GM12878 (cell line): ENCODE results near the gene MCOLN3. TPM values are rescaled to one million over a fixed set of nuclear protein-coding genes. Genes with fewer than 3 reads are reported as not detected.
A peak's percentile ranks its signal among the peaks of the same experiment; 100 is the strongest.

Source experiments
- ATAC-seq: fragments of 200-7000 bp; cut with Tn5 transposase; 3 replicates; pipeline ENCODE4 v1.9.1; 2020; ENCODE audit warnings: mild to moderate bottlenecking, moderate library complexity
- BruUV-seq: library from RNA; stranded (reverse); fragments of 400-500 nt; replicated peaks from 2 replicates; lab custom pipeline; 2021; lab: Mats Ljungman, UMichigan
- CTCF ChIA-PET: fragments of 300-600 bp; sonication (Branson Sonifier 250); formaldehyde crosslinking; extraction: SDS; loops from one replicate; lab custom pipeline; 2021; ENCODE audit warnings: inconsistent platforms; lab: Yijun Ruan, JAX
- POLR2A ChIA-PET: fragments of 350-600 bp; formaldehyde crosslinking; extraction: SDS; loops from one replicate; lab custom pipeline; 2021; ENCODE audit warnings: inconsistent platforms; lab: Charles Lee
- RAD21 ChIA-PET: fragments of 300-600 bp; sonication (Branson Sonifier 250); formaldehyde crosslinking; loops from one replicate; lab custom pipeline; 2023; ENCODE audit warnings: antibody characterized with exemption; ENCODE audit not compliant: unreplicated experiment; lab: Charles Lee
- SMC1A ChIA-PET: fragments of 300-600 bp; sonication (Branson Sonifier 250); formaldehyde crosslinking; loops from one replicate; lab custom pipeline; 2023; ENCODE audit not compliant: unreplicated experiment, uncharacterized antibody; lab: Charles Lee
- DNase-seq: peaks from one replicate; pipeline ENCODE4 v3.0.0-alpha.2; 2011; ENCODE audit warnings: low read depth, low spot score
- FAIRE-seq: peaks from 3 replicates; lab custom pipeline; 2011; peaks lifted over from hg19 to GRCh38; lab: Jason Lieb, UNC
- H2AFZ ChIP-seq: 2 replicates; pipeline ENCODE4 v1.6.0; 2011; ENCODE audit warnings: low read depth, low read length, control low read depth; ENCODE audit not compliant: control insufficient read depth
- H3K27ac ChIP-seq: 2 replicates; pipeline ENCODE4 v1.5.1; 2011; ENCODE audit warnings: control low read depth; ENCODE audit not compliant: control insufficient read depth, insufficient read depth
- H3K27me3 ChIP-seq, 2 experiments: replicated peaks in 1 of 2; 2 replicates each; pipeline versions ENCODE4 v1.6.0 to v1.6.1; 2011; ENCODE audit warnings: low read length in 1 of 2; ENCODE audit not compliant: control insufficient read depth in 2 of 2, insufficient read depth in 2 of 2
- H3K36me3 ChIP-seq, 2 experiments: 2 replicates each; pipeline ENCODE4 v1.5.1; 2011; ENCODE audit warnings: low read length in 1 of 2; ENCODE audit not compliant: control insufficient read depth in 2 of 2, insufficient read depth in 2 of 2
- H3K4me1 ChIP-seq: 2 replicates; pipeline ENCODE4 v1.6.1; 2011; ENCODE audit warnings: mild to moderate bottlenecking, low read length, moderate library complexity, mixed read lengths; ENCODE audit not compliant: control insufficient read depth, insufficient read depth
- H3K4me2 ChIP-seq: 2 replicates; pipeline ENCODE4 v1.6.0; 2011; ENCODE audit warnings: control low read depth; ENCODE audit not compliant: control insufficient read depth, insufficient read depth
- H3K4me3 ChIP-seq: fragments of 200-600 bp; sonication (generic); 2 replicates; pipeline ENCODE4 v1.5.1; 2016
- H3K79me2 ChIP-seq: 2 replicates; pipeline ENCODE4 v1.6.0; 2011; ENCODE audit warnings: low read length; ENCODE audit not compliant: control insufficient read depth, insufficient read depth
- H3K9ac ChIP-seq: 2 replicates; pipeline ENCODE4 v1.8.0; 2011; ENCODE audit warnings: low read length, control low read depth, mixed read lengths; ENCODE audit not compliant: control insufficient read depth, insufficient read depth
- H3K9me3 ChIP-seq: replicated peaks from 3 replicates; pipeline ENCODE4 v1.5.1; 2011; ENCODE audit warnings: mild to moderate bottlenecking, low read length; ENCODE audit not compliant: control insufficient read depth, insufficient read depth
- H4K20me1 ChIP-seq: 2 replicates; pipeline ENCODE4 v1.6.0; 2011; ENCODE audit not compliant: control insufficient read depth, insufficient read depth
- BCL11A ChIP-seq: IDR thresholded peaks from 2 replicates; pipeline ENCODE4 v1.6.1; 2011; ENCODE audit warnings: low read depth, low read length
- BMI1 ChIP-seq: fragments of 450-650 bp; IDR thresholded peaks from 2 replicates; pipeline ENCODE4 v1.6.1; 2016; ENCODE audit warnings: mild to moderate bottlenecking, moderate library complexity, borderline replicate concordance
- CBX5 ChIP-seq: sonication (generic); IDR thresholded peaks from 2 replicates; pipeline ENCODE4 v1.6.1; 2016; ENCODE audit warnings: low read depth, moderate library complexity, mild to moderate bottlenecking, inconsistent platforms
- DPF2 ChIP-seq: fragments of 450-650 bp; IDR thresholded peaks from 2 replicates; pipeline ENCODE4 v1.6.1; 2017; ENCODE audit warnings: mild to moderate bottlenecking
- EGR1 ChIP-seq, 2 experiments: IDR thresholded peaks; 1 replicate in 1 of 2; 2 replicates in 1 of 2; pipeline ENCODE4 v1.6.1; 2011 to 2012; ENCODE audit warnings: low read depth in 2 of 2, low read length in 2 of 2, borderline replicate concordance in 1 of 2, mild to moderate bottlenecking in 1 of 2, moderate library complexity in 1 of 2
- EP300 ChIP-seq, 2 experiments: fragments of 150-350 bp in 1 of 2; IDR thresholded peaks; 2 replicates each; pipeline ENCODE4 v1.6.1; 2011 to 2012; ENCODE audit warnings: low read depth in 2 of 2, low read length in 2 of 2, borderline replicate concordance in 1 of 2, improper control_type of control experiment in 1 of 2, inconsistent platforms in 1 of 2; ENCODE audit not compliant: control insufficient read depth in 1 of 2
- KLF5 ChIP-seq: fragments of 450-650 bp; IDR thresholded peaks from 2 replicates; pipeline ENCODE4 v1.6.1; 2014; ENCODE audit warnings: mild to moderate bottlenecking; ENCODE audit not compliant: partially characterized antibody
- LARP7 ChIP-seq: fragments of 450-650 bp; IDR thresholded peaks from 2 replicates; pipeline ENCODE4 v1.6.1; 2017; ENCODE audit warnings: mild to moderate bottlenecking
- MYB ChIP-seq: fragments of 150-350 bp; IDR thresholded peaks from 2 replicates; pipeline ENCODE4 v1.6.1; 2014; ENCODE audit warnings: mild to moderate bottlenecking, low read depth, low read length, borderline replicate concordance
- NFIC ChIP-seq: IDR thresholded peaks from 2 replicates; pipeline ENCODE4 v1.6.1; 2012; ENCODE audit warnings: low read depth, mild to moderate bottlenecking, inconsistent platforms, low read length, moderate library complexity
- NR2C1 ChIP-seq: fragments of 450-650 bp; IDR thresholded peaks from 2 replicates; pipeline ENCODE4 v1.6.1; 2017; ENCODE audit warnings: antibody characterized with exemption, mild to moderate bottlenecking, moderate library complexity
- NR2F1 ChIP-seq: fragments of 450-650 bp; conservative IDR thresholded peaks from 2 replicates; pipeline ENCODE4 v1.6.1; 2017; ENCODE audit warnings: mild to moderate bottlenecking
- RUNX3 ChIP-seq: IDR thresholded peaks from 2 replicates; pipeline ENCODE4 v1.6.1; 2012; ENCODE audit warnings: low read length, inconsistent platforms
- SIX5 ChIP-seq: IDR thresholded peaks from 2 replicates; pipeline ENCODE4 v1.6.1; 2011; ENCODE audit warnings: mild to moderate bottlenecking, low read depth, low read length, moderate library complexity; ENCODE audit not compliant: severe bottlenecking
- TAF1 ChIP-seq: IDR thresholded peaks from 2 replicates; pipeline ENCODE4 v1.6.1; 2011; ENCODE audit warnings: mild to moderate bottlenecking, low read depth, low read length, borderline replicate concordance
- TBL1XR1 ChIP-seq: IDR thresholded peaks from 2 replicates; pipeline ENCODE4 v1.6.1; 2012; ENCODE audit warnings: low read depth, low read length, improper control_type of control experiment
- ZNF207 ChIP-seq: fragments of 450-650 bp; IDR thresholded peaks from 2 replicates; pipeline ENCODE4 v1.6.1; 2014; ENCODE audit warnings: antibody characterized with exemption, mild to moderate bottlenecking, borderline replicate concordance
- ZNF24 ChIP-seq: fragments of 450-650 bp; IDR thresholded peaks from 2 replicates; pipeline ENCODE4 v1.6.1; 2017; ENCODE audit warnings: antibody characterized with exemption, mild to moderate bottlenecking
- WGBS: methylation state at CpG from one replicate; pipeline ENCODE4 v1.1.6; 2016; ENCODE audit warnings: low lambda C conversion rate; ENCODE audit not compliant: insufficient replicate concordance, insufficient coverage; ENCODE audit errors: missing lambda C conversion rate; 5-methylcytosine and 5-hydroxymethylcytosine counted together
- in situ Hi-C: fragments of 300-500 bp; cut with MboI; formaldehyde crosslinking; loops from 9 replicates; pipeline ENCODE4 v1.14.3; 2018; ENCODE audit warnings: mixed read lengths
- intact Hi-C: fragments of 100-400 bp; cut with micrococcal nuclease; formaldehyde crosslinking; loops from one replicate; pipeline ENCODE4 v1.14.2; 2022; ENCODE audit not compliant: unreplicated experiment
- polyA plus RNA-seq, 11 experiments: library from polyadenylated mRNA; depleted of rRNA in 4 of 11; unstranded in 6 of 11; stranded (reverse) in 5 of 11; fragments of >200 nt; fragmentation: Nextera tagmentation in 4 of 11; fragmentation: Illumina TruSeq in 1 of 11; extraction: Ambion mirVana in 4 of 11; extraction: Trizol in 1 of 11; gene quantifications; 1 replicate in 1 of 11; 2 replicates in 10 of 11; pipeline versions ENCODE4 v1.2.1 to v1.2.3, GENCODE V29; 2011 to 2016; ENCODE audit warnings: inconsistent platforms in 2 of 11, missing spikeins in 2 of 11, low read depth in 1 of 11
- total RNA-seq, 4 experiments: library from RNA; depleted of rRNA in 3 of 4; stranded (reverse); fragments of >200 nt in 3 of 4; fragmentation: Illumina TruSeq in 1 of 4; extraction: Trizol in 1 of 4; gene quantifications; 2 replicates each; pipeline versions ENCODE4 v1.2.1 to v1.2.3, GENCODE V29; 2013 to 2021
- TF ChIP-seq, protein P1 (sequence below): fragments of 450-650 bp; IDR thresholded peaks from 2 replicates; pipeline ENCODE4 v1.6.1; 2017; ENCODE audit warnings: mild to moderate bottlenecking, moderate library complexity
- TF ChIP-seq, protein P2 (sequence below): fragments of 450-650 bp; IDR thresholded peaks from 2 replicates; pipeline ENCODE4 v1.6.1; 2016; ENCODE audit warnings: mild to moderate bottlenecking

MCOLN3 gene
- total and polyA plus RNA-seq, 10 of the 15 experiments (the other 5 are each of a cell fraction or from before 2014, with no cell fraction given), result 0.48 to 7.4 (median 3.8) TPM

DNA sequence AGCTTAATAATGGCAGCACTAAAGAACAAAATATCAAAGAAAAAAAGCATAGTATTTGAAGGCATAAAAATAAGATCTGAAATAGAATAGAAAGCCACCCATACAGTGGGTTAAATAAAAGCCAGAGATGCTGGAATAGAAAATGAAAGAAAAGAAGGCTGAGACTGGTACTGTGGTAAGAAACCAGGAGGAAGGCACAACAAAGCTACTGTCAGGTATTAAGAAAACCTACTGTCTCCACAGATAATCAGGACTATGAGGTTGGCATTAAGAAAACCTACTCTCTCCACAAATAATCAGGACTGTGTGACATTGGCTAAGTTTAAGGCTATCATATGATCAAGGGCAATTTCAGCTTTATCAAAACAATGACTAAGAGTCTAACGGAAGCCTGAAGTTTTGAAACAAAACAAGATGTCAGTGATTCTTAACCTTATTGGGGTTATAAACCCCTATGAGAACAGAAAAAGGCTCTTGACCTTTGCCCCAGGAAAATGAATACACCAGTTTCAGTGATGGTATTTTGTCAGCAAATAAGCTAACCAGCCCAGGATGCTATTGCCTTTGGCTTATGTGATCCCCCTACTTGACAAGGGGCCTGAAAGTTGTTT is 75.8 kb downstream of the MCOLN3 start:
- Histone ChIP-seq H3K4me3 (peak overlapping the region; percentile 60), H3K4me2 (peak overlapping the region; percentile 83), H3K27me3 (no peaks in the 10 kb centered on the region), H3K79me2 (peaks cover 92% of the 10 kb centered on the region), H3K4me1 (peaks cover 56% of the 10 kb centered on the region), H4K20me1 (peaks cover 5% of the 10 kb centered on the region; the same call in 1 of the 2 replicates), H2AFZ (no peak overlapping the region), H3K9me3 (no peaks in the 10 kb centered on the region), H3K9ac (peak overlapping the region; percentile 26; the same call in 1 of the 2 replicates), H3K27ac (peak overlapping the region; percentile 85), H3K36me3 (peaks cover 1 to 23% of the 10 kb centered on the region in 2 experiments)
- FAIRE-seq, result peak; percentile 52
- DNase-seq, result no peak
- ChIA-PET SMC1A (interaction anchor here (0.7 to 9.6 kb wide), 19 partner anchors 10 to 468 kb away, joined by 3 to 132 read pairs (median 4); partner anchors contain the start of genes C1orf52 and MCOLN2), POLR2A (interaction anchor here (1.2 to 5.8 kb wide), 12 partner anchors 11 to 304 kb away, joined by 3 to 69 read pairs (median 5); partner anchors contain the start of genes BCL10 and MCOLN2), CTCF (interaction anchor here (1.3 to 4.9 kb wide), 16 partner anchors 10 to 303 kb away, joined by 3 to 49 read pairs (median 8); partner anchors contain the start of genes BCL10, C1orf52 and MCOLN2), RAD21 (interaction anchor here (0.9 to 5.4 kb wide), 12 partner anchors 11 to 304 kb away, joined by 3 to 56 read pairs (median 8); partner anchors contain the start of genes BCL10, C1orf52 and MCOLN2)
- TF ChIP-seq SIX5, result no peak
- TF ChIP-seq EGR1 (IDR thresholded peaks at IDR 0.05; ENCODE audit: borderline replicate concordance in 1 of 2, low read depth in 2 of 2, low read length in 2 of 2), result no peak
- TF ChIP-seq, protein P1, sequence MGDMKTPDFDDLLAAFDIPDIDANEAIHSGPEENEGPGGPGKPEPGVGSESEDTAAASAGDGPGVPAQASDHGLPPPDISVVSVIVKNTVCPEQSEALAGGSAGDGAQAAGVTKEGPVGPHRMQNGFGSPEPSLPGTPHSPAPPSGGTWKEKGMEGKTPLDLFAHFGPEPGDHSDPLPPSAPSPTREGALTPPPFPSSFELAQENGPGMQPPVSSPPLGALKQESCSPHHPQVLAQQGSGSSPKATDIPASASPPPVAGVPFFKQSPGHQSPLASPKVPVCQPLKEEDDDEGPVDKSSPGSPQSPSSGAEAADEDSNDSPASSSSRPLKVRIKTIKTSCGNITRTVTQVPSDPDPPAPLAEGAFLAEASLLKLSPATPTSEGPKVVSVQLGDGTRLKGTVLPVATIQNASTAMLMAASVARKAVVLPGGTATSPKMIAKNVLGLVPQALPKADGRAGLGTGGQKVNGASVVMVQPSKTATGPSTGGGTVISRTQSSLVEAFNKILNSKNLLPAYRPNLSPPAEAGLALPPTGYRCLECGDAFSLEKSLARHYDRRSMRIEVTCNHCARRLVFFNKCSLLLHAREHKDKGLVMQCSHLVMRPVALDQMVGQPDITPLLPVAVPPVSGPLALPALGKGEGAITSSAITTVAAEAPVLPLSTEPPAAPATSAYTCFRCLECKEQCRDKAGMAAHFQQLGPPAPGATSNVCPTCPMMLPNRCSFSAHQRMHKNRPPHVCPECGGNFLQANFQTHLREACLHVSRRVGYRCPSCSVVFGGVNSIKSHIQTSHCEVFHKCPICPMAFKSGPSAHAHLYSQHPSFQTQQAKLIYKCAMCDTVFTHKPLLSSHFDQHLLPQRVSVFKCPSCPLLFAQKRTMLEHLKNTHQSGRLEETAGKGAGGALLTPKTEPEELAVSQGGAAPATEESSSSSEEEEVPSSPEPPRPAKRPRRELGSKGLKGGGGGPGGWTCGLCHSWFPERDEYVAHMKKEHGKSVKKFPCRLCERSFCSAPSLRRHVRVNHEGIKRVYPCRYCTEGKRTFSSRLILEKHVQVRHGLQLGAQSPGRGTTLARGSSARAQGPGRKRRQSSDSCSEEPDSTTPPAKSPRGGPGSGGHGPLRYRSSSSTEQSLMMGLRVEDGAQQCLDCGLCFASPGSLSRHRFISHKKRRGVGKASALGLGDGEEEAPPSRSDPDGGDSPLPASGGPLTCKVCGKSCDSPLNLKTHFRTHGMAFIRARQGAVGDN, result peak; percentile 91
- peak; percentile 73 for TF ChIP-seq NR2C1
- TF ChIP-seq, protein P2, sequence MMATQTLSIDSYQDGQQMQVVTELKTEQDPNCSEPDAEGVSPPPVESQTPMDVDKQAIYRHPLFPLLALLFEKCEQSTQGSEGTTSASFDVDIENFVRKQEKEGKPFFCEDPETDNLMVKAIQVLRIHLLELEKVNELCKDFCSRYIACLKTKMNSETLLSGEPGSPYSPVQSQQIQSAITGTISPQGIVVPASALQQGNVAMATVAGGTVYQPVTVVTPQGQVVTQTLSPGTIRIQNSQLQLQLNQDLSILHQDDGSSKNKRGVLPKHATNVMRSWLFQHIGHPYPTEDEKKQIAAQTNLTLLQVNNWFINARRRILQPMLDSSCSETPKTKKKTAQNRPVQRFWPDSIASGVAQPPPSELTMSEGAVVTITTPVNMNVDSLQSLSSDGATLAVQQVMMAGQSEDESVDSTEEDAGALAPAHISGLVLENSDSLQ, result no peak
- TF ChIP-seq CBX5, result no peak
- no peak for TF ChIP-seq MYB
- no peak for TF ChIP-seq TAF1
- TF ChIP-seq NR2F1, result peak; percentile 81
- TF ChIP-seq RUNX3, result no peak; the same call in 1 of the 2 replicates
- no peak for TF ChIP-seq BMI1
- TF ChIP-seq EP300 (IDR thresholded peaks at IDR 0.05; ENCODE audit: borderline replicate concordance in 1 of 2, control insufficient read depth in 1 of 2, low read depth in 2 of 2, low read length in 2 of 2), result no peak
- no peak for TF ChIP-seq LARP7
- TF ChIP-seq ZNF207, result no peak
- TF ChIP-seq DPF2, result no peak
- TF ChIP-seq ZNF24, result peak; percentile 6; the same call in 1 of the 2 replicates
- peak; percentile 55; the same call in 1 of the 2 replicates for TF ChIP-seq NFIC
- TF ChIP-seq KLF5, result no peak
- no peak for TF ChIP-seq BCL11A
- TF ChIP-seq TBL1XR1, result no peak
- intact Hi-C loops, result no loop called here
- 0% methylated on average over 1 of the region's 1 CpG for WGBS
- in situ Hi-C loops, result no loop called here
- no TSS peak for BruUV-seq
- peak; percentile 40 for ATAC-seq
